Hematopoietic multipotent progenitor cell treated with erythropoietin and hydrocortisone succinate and interleukin-3 and kit ligand, for 6 days (in vitro differentiated cells): ENCODE measurements around the gene NCAN.
"Not testable (repeated sequence)": the region's sequence is repeated elsewhere in the genome, so short reads cannot be mapped to it uniquely, and the experiment has no call there.

Experiments
- DNase-seq: peaks from one replicate; pipeline ENCODE4 v3.0.0-alpha.2; 2015

NCAN gene

DNA sequence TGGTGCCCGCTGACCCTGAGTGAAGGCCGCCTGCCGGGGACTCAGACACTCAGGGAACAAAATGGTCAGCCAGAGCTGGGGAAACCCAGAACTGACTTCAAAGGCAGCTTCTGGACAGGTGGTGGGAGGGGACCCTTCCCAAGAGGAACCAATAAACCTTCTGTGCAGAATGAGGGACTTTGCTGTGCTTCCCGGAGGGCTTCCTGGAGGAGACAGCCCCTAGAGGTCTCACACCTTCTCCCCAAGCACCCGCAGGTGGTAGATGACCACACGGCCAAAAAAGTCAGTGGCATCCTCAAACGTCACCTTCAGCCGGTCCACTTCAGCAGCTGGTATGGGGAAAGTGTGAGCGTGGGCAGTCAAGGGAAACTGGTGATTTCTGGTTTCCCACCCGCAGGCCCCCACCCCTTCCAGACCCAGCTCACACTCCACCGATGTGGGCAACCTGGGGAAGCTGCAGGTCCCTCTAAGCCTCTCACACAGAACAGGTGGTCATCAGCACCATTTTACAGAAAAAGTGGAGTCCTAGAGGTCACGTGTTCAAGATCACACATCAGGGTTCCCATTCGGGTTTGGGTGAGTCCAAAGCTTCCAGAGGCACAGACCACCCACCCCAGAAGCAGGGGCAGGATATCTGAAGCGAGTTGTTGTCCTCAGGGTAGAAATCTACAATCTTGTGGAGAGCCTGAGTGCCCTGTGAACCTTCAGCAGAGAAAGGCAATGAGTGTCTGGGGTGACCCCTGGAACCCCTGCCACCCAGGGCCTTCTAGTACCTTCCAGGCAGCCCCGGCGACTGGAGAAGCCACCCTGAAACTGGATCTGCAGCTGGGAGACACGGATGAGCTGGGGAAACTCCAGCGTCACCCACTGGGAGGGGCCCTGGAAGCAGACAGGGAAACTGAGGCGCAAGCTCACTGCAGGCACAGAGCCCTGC is 9.8 kb upstream of the NCAN start:
- no peak for DNase-seq

GRCh38 chr19:19202707-19203011 is 9.1 kb upstream of the NCAN start:
- peak; percentile 27 for DNase-seq

GRCh38 chr19:19203012-19203856 is 8.5 kb upstream of the NCAN start, which contains the start of gene NR2C2AP:
TSS of gene NR2C2AP (minus strand) at chr19:19203414. CDS start at chr19:19203060, 354 bp downstream.
- DNase-seq = peak; percentile 98

- no peak for DNase-seq
Observed at GRCh38 chr19:19204181-19204580, 7.6 kb upstream of the NCAN start.

GRCh38 chr19:19205416-19206410 is 6.0 kb upstream of the NCAN start:
- DNase-seq = no peak

- no peak for DNase-seq
Observed at GRCh38 chr19:19206938-19207337, 4.8 kb upstream of the NCAN start.

- DNase-seq = peak; percentile 73
Observed at GRCh38 chr19:19207637-19208572, 3.9 kb upstream of the NCAN start.

DNA sequence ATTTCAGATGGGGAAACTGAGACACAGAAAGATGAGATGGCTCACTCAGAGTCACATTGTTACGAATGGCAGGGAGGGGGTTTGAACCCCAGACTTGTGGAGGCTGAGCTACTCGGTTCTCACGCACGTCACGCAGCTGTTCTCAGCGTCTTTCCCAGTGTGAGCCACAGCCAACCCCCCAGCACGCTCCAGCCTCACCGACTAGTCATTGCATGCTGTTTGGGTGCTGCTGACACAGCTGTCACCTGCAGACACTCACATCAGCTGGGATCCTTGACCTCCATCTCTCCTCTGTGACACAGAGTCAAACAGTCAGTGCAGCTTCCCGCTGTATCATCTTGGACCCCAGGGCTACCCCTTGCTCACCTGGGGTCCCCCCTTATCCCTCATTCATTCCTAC is 2.4 kb upstream of the NCAN start:
- DNase-seq = no peak

GRCh38 chr19:19212916-19213315 is 1.2 kb downstream of the NCAN start:
- DNase-seq = no peak

GRCh38 chr19:19213426-19214158 is 1.8 kb downstream of the NCAN start:
- no peak for DNase-seq

- no peak for DNase-seq
Observed at GRCh38 chr19:19214159-19214490, 2.4 kb downstream of the NCAN start.

GRCh38 chr19:19214892-19215291 is 3.1 kb downstream of the NCAN start:
- DNase-seq = peak; percentile 76

DNA sequence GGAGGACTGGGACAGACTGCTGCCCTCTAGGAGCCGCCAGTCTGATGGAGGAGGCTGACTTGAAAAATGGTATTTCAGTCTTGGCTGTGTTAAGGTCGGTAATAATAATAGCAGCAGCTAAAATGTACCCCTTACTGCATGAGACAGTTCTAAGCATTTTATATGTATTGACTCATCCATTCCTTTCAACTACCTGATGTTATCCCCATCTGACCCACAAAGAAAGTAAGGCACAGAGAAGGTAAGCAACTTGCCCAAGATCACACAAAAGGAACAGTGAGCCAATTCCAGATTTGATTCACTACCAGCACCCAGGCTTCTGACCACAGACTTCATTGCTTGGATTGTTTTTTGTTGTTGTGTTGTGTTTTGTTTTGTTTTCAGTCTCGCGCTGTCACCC is 4.0 kb downstream of the NCAN start:
- DNase-seq = no peak

GRCh38 chr19:19217099-19217498 is 5.3 kb downstream of the NCAN start:
- DNase-seq = peak; percentile 45

DNA sequence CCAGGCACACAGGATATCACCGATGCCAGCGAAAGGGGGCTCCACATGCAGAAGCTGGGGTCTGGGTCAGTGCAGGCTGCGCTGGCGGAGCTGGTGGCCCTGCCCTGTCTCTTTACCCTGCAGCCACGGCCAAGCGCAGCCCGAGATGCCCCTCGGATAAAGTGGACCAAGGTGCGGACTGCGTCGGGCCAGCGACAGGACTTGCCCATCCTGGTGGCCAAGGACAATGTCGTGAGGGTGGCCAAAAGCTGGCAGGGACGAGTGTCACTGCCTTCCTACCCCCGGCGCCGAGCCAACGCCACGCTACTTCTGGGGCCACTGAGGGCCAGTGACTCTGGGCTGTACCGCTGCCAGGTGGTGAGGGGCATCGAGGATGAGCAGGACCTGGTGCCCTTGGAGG is 7.2 kb downstream of the NCAN start:
- DNase-seq = no peak

GRCh38 chr19:19221000-19221399 is 9.2 kb downstream of the NCAN start:
- not testable (repeated sequence) for DNase-seq

DNA sequence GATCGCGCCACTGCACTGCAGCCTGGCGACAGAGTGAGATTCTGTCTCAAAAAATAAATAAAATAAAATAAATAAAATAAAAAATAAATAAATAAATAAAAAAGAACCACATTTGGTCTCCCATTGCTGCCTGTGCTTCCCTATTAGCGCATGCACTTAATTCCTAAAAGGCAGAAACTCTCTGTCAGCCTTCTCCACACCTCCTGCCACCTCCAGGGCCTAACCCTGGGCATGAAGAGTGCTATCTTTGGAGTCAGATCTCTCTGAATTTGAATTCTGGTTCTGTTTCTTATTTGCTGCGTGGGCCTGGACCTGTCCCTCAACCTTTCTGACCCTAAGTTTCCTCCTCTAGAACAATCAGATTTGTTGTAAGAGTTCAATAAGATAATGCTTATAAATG is 11.3 kb downstream of the NCAN start:
- DNase-seq = no peak

- DNase-seq = no peak
Observed at GRCh38 chr19:19223636-19224035, 11.9 kb downstream of the NCAN start.

GRCh38 chr19:19224150-19224851 is 12.5 kb downstream of the NCAN start:
- DNase-seq = no peak

- DNase-seq = peak; percentile 93
Observed at GRCh38 chr19:19224852-19225494, 13.2 kb downstream of the NCAN start.
